DMS 273 (cell line): ENCODE results near the gene ZNF266.

ENCODE experiments used
- DNase-seq: peaks from one replicate; lab custom pipeline; 2025; ENCODE audit not compliant: unreplicated experiment; lab: John Stamatoyannopoulos, UW

ZNF266 gene

GRCh38 chr19:9435279-9436268 lies at the start of gene ZNF266:
Gene ZNF266, minus strand, starts transcription at chr19:9435573. Its CDS starts 15,484 bp downstream, at chr19:9420089.
- peak; percentile 97 for DNase-seq

DNA sequence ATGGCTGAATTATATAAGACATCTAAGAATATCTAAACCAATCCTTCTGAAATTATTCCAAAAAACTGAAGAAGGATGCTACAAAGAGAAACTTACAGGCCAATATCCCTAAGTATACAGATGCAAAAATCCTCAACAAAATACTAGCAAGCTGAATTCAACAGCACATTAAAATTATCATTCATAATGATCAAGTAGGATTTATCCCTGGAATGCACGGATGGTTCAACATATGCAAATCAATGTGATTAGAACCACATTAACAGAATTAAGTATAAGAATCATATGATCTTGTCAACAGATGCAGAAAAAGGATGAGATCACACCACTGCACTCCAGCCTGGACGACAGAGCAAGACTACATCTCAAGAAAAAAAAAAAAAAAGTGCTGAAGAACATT lies 49.8 kb upstream of the ZNF266 start:
- no peak for DNase-seq

DNA sequence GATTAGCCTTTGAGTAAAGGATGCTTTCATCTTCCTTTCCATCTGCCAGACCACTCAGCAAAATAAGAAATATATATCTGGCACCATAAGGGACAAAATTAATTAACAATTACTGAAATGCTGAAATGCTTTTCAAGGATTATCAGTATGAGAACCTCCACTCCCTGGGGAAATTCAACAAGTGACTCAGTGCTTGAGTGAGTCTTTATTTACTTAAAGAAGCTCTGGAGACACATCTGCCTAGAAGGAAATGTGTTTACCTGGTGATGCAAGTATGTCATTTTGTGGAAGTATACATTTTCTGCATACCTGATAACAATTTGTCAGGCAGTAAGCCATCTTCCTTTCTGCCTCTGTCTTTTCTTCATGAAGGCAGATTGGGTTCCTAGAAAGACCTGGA lies 39.6 kb upstream of the ZNF266 start:
- DNase-seq: no peak

DNA sequence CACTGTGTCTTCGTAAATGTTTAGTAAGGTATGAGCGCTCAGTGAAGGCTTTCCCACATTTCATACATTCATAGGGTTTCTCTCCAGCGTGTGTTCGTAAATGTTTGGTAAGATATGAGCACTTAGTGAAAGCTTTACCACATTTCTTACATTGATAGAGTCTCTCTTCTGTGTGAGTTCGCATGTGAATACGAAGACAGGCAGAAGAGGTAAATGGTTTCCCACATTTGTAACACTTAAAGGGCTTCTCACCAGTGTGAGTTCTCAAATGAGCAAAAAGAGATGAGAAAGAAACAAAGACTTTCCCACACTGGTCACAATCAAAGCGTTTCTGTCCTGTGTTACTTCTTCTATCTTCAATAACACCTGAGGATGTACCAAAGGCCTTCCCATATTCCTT lies 31.8 kb upstream of the ZNF266 start:
- DNase-seq: no peak

DNA sequence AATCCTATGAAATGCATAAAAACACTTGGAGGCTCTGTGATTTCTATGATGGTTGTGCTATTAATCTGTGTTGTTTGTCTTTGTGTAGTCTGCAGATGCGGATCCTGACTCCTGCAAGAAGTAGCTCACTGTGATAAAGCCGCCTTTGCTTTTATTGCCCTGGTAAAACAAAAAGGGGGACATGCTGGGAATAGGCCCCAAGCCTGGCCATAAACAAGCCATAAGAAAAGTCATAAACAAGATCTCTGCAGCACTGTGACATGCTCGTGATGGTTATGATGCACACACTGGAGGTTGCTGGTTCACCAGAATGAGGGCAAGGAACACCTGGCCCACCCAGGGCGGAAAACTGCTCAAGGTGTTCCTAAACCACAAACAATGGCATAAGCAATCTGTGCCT lies 26.6 kb upstream of the ZNF266 start:
- DNase-seq: no peak

DNA sequence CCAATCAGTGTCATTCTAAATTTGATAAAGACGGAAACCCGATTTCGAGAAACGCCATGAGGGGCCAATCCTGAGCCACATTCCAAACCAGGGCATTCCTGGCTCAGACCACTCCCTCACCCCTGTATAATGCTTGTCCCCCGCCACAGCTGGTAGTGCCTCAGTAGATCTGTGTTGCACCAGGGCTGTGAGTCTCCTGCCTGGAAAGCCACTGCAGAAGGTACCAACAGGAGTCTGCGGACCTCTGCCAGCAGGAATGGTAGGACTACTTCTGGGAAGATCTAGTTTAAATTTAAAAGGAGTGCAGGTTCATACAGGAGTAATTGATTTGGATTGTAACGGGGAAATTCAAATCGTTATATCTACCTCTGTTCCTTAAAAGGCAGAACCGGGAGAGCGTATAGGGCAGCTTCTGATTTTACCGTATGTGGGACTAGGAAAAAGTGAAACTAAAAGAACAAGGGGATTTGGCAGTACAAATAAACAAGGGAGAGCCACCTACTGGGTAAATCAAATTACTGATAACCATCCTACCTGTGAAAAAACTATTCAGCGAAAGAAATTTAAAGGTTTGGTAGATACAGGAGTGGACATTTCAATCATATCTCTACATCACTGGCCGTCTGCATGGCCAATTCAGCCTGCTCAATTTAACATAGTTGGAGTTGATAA lies 20.8 kb upstream of the ZNF266 start:
- DNase-seq: no peak

GRCh38 chr19:9453953-9454352 lies 18.6 kb upstream of the ZNF266 start:
- no peak for DNase-seq

GRCh38 chr19:9445037-9445436 lies 9.7 kb upstream of the ZNF266 start:
- DNase-seq: no peak

- no peak for DNase-seq
Measured at GRCh38 chr19:9436358-9436757, 985 bp upstream of the ZNF266 start.

- DNase-seq: peak; percentile 34
Measured at GRCh38 chr19:9431475-9431874, 3.9 kb downstream of the ZNF266 start.

GRCh38 chr19:9430444-9430843 lies 4.9 kb downstream of the ZNF266 start:
- DNase-seq: no peak

- DNase-seq: no peak
Measured at GRCh38 chr19:9427941-9428340, 7.4 kb downstream of the ZNF266 start.

DNA sequence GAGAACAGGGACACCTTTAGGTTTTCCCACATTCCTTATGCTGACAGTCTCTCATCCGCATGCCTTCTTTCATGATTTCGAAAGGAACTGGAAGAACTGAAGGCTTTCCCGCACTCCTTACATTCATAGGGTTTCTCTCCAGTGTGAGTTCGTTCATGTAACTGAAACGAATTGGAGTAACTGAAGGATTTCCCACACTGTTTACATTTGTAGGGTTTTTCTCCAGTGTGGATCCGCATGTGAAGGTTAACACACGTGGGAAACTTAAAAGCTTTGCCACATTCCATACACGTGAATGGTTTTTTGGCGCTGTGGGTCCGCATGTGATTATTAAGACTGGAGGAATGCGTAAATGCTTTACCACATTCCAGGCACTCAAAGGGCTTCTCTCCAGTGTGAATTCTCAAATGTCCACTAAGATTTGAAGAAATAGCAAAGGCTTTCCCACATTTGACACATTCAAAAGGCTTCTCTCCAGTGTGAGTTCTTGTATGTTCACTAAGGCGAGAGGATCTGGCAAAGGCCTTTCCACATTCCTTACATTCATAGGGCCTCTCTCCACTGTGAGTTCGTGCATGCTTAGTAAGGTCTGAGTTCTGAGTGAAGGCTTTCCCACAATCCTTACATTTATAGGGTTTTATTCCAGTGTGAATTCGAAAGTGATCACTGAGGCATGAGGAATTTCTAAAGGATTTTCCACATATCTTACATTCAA lies 22.0 kb downstream of the ZNF266 start:
- no peak for DNase-seq

DNA sequence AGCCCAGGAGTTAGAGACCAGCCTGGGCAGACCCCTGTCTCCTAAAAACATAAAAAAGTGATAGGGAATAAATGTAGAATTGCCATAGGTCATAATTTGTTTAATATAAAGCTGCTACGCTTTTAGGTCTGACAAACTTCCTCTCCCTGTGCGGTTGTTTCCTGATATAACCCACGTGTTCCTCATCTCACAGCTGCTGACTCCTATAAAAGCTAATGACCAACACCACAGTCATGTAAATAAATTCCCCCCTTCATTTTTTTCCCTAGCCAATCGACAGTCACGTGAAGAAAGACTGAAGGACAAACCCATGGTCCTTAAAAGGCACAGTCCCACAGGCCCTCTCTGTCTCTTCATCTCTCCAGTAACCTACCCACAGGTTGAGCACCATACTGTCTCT lies 27.5 kb downstream of the ZNF266 start:
- DNase-seq: no peak

GRCh38 chr19:9406798-9407352 lies 28.5 kb downstream of the ZNF266 start:
- DNase-seq: peak; percentile 64

- no peak for DNase-seq
Measured at GRCh38 chr19:9381361-9381785, 54.0 kb downstream of the ZNF266 start.

DNA sequence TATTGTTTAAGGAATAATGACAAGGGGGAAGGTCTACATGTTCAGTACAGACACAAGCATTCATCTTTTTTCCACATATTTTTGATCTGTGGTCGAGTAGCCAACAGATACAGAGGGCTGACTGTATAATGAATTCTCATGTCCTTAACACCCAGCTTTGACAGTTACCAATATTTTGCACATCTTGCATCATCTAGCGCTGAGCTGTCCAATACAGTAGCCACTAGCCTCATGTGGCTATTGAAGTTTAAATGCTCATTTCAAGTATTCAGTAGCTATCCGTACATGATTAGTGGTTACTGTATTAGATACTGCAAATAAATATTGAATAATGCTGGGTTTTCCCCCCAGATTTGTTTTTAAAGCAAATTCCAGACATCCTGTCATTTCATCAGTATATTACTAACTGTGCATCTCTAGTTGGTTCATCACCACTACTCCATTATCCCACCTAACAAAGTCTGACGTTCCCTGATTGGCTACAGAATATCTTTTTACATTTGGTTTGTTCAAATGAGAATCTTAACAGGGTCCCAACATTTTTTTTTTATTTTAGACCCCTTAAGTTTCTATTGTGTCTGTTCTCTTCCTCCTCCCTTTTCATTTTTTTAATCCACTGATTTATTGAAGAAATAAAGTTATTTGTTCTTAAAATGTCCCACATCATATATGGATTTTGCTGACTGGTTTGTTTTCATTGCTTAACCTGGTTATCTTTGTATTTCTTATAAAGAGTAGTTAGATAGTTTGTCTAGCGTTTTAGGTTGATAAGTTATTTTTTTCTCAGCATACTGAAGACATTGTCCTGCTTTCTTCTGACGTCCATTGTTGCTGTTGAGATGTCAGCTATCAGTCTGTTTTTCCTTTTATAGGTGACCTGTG lies 64.4 kb downstream of the ZNF266 start:
- DNase-seq: no peak

DNA sequence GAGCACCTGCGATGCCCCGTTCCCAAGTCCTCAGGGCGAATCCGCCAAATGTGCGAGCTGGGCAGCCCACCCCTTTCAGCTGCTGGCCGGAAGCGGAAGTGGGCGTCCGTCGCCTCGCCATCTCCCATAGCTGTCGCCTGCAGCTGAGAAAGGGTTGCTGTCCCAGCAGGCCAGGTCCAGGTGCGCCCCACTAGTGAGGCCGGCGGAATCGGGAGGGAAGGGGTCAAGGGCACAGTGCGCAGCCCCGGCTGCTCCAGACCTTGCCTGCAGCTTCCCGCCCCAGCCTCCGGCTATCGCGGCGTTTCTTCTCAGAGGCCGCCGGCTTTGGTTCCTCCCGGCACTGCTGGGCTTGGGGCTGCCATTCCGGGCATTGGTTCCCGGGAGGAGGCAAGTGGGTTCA lies 72.5 kb downstream of the ZNF266 start, which contains the start of gene ZNF177:
TSS of gene ZNF177 (plus strand) at position 109 of the 400 bp plus-strand sequence. CDS start 15,299 bp downstream, outside the sequence.
- no peak for DNase-seq
